ENCODE measurements around the gene MYH14.

DNA sequence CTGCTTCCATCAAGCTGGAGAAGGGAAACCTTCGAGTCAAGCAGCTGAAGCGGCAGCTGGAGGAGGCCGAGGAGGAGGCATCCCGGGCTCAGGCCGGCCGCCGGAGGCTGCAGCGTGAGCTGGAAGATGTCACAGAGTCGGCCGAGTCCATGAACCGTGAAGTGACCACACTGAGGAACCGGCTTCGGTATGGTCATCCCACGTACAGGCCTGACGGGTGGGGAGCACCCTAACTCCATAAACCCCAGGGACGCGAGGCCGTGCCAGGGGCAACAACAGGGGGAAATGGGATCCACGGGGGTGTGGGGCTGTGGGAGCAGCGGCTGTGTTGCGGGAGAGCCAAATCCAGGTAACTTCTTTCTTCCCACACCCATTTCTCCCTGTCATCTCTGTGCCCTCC, 105.6 kb downstream of the MYH14 start:
- TF ChIP-seq, protein P1, sequence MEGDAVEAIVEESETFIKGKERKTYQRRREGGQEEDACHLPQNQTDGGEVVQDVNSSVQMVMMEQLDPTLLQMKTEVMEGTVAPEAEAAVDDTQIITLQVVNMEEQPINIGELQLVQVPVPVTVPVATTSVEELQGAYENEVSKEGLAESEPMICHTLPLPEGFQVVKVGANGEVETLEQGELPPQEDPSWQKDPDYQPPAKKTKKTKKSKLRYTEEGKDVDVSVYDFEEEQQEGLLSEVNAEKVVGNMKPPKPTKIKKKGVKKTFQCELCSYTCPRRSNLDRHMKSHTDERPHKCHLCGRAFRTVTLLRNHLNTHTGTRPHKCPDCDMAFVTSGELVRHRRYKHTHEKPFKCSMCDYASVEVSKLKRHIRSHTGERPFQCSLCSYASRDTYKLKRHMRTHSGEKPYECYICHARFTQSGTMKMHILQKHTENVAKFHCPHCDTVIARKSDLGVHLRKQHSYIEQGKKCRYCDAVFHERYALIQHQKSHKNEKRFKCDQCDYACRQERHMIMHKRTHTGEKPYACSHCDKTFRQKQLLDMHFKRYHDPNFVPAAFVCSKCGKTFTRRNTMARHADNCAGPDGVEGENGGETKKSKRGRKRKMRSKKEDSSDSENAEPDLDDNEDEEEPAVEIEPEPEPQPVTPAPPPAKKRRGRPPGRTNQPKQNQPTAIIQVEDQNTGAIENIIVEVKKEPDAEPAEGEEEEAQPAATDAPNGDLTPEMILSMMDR (conservative IDR thresholded peaks at IDR 0.05 in 1 of 2, IDR thresholded peaks at IDR 0.05 in 1 of 2; ENCODE audit: low read depth in 1 of 2, low read length in 2 of 2) = no peak
- TF ChIP-seq EZH2 (IDR thresholded peaks at IDR 0.05; ENCODE audit: low read length, missing control alignments) = no peak
